Measurements from ENCODE around the gene NMT2.

The NMT2 gene

DNA sequence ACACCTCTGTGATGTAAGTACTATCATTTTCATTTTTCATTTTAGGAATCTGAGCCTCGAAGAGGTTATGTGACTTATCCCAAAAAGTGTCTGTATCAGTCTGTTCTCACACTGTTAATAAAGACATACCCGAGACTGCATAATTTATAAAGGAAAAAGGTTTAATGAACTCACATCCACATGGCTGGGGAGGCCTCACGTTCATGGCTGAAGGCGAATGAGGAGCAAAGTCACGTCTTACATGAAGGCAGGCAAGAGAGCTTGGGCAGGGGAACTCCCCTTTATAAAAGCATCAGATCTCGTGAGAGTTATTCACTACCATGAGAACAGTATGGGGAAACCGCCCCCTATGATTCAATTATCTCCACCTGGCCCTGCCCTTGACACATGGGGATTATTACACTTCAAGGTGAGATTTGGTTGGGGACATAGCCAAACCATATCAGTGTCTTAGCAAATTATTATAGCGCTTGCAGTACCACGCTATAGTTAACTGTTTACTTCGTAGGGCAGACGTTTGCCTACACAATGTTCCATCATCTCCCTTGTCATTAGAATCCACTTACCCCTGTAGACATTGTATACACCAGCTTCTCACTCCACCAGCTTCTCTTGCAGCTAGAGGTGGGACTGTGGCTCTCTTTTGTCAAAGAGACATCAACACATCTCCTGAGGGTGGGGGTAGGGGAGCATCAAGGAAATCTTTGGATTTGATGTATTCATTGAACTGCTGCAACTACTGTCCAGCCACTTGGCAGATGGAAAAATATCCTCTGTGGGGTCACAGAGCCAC lies 15.4 kb upstream of the NMT2 start:
- H3K36me3 Mint-ChIP-seq (ENCODE audit: low read depth) = no peaks in the 10 kb centered on the region
- no peaks in the 10 kb centered on the region for H3K4me1 Mint-ChIP-seq
- no peaks in the 10 kb centered on the region for H3K27me3 Mint-ChIP-seq (ENCODE audit: low read depth, poor library complexity)
- H3K27ac Mint-ChIP-seq = no peak overlapping the region
- TF ChIP-seq, protein P1, sequence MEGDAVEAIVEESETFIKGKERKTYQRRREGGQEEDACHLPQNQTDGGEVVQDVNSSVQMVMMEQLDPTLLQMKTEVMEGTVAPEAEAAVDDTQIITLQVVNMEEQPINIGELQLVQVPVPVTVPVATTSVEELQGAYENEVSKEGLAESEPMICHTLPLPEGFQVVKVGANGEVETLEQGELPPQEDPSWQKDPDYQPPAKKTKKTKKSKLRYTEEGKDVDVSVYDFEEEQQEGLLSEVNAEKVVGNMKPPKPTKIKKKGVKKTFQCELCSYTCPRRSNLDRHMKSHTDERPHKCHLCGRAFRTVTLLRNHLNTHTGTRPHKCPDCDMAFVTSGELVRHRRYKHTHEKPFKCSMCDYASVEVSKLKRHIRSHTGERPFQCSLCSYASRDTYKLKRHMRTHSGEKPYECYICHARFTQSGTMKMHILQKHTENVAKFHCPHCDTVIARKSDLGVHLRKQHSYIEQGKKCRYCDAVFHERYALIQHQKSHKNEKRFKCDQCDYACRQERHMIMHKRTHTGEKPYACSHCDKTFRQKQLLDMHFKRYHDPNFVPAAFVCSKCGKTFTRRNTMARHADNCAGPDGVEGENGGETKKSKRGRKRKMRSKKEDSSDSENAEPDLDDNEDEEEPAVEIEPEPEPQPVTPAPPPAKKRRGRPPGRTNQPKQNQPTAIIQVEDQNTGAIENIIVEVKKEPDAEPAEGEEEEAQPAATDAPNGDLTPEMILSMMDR (IDR thresholded peaks at IDR 0.05) = no peak
- H3K9me3 Mint-ChIP-seq = peaks cover 5% of the 10 kb centered on the region
- no peak for DNase-seq
- no peak overlapping the region for H3K4me3 Mint-ChIP-seq

DNA sequence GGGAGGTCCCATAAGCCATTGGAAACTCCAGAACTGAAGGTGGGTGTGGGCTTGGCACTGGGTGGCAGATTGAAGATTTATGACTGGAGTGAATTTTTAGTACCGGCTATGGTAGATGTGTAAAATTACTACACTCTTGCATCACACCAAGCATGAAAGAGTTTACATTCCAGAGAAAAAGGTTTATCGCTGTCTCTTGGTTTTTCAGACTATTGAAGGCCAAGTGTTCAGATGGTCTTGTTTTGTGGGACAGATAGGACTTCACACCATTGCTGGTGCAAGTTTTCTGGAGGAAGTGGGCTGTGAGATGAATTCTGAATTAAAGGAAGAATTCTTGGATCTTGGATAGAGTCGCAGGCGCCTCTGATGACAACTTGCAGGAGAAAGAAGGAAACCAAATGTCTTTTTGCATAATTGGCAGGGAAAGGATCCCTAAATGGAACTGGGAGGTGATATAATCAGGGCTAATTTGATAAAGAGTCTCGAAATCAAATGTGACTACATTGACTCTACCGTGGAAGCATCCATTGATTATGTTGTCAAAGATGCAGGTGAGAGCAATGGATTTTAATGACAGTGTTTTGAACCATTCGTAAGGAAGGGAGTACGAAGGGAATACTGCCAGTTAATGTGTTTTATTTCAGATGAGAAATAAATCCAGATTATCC lies 14.2 kb upstream of the NMT2 start:
- Mint-ChIP-seq H3K27ac (no peak overlapping the region), H3K4me1 (no peaks in the 10 kb centered on the region), H3K4me3 (no peak overlapping the region), H3K9me3 (peaks cover 5% of the 10 kb centered on the region), H3K36me3 (ENCODE audit: low read depth) (no peaks in the 10 kb centered on the region), H3K27me3 (ENCODE audit: low read depth, poor library complexity) (no peaks in the 10 kb centered on the region)
- DNase-seq = no peak
- TF ChIP-seq, protein P1 (IDR thresholded peaks at IDR 0.05) = no peak

GRCh38 chr10:15181576-15182156 lies 13.2 kb upstream of the NMT2 start:
- no peak for DNase-seq
- H3K4me3 Mint-ChIP-seq = no peak overlapping the region
- H3K9me3 Mint-ChIP-seq = peaks cover 5% of the 10 kb centered on the region
- TF ChIP-seq, protein P1 (IDR thresholded peaks at IDR 0.05) = no peak
- no peaks in the 10 kb centered on the region for H3K4me1 Mint-ChIP-seq
- H3K36me3 Mint-ChIP-seq (ENCODE audit: low read depth) = no peaks in the 10 kb centered on the region
- no peak overlapping the region for H3K27ac Mint-ChIP-seq
- H3K27me3 Mint-ChIP-seq (ENCODE audit: low read depth, poor library complexity) = no peaks in the 10 kb centered on the region

DNA sequence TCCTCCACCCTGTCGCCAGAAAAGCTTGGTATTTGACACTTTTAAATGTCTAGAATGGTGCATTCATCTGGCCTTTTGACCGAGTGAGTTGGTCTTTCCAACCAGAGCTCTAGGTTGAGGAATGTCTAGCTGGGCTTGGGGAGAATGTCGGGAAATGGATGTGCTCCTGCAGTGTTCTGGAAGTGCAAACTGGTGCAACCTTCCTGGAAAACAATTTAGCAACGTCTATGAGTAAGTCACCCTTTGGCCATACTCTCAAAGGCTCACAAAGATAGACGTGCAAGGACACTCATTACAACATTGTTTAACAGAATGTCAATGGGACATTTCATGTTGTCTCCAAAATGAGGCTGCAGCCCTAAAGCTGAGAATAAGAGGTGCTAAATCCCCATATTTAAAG lies 12.2 kb upstream of the NMT2 start:
- H3K36me3 Mint-ChIP-seq (ENCODE audit: low read depth) = no peaks in the 10 kb centered on the region
- H3K4me3 Mint-ChIP-seq = no peak overlapping the region
- H3K27me3 Mint-ChIP-seq (ENCODE audit: low read depth, poor library complexity) = no peaks in the 10 kb centered on the region
- H3K27ac Mint-ChIP-seq = no peak overlapping the region
- no peak for DNase-seq
- no peaks in the 10 kb centered on the region for H3K9me3 Mint-ChIP-seq
- TF ChIP-seq, protein P1 (IDR thresholded peaks at IDR 0.05) = no peak
- H3K4me1 Mint-ChIP-seq = peaks cover 5% of the 10 kb centered on the region

DNA sequence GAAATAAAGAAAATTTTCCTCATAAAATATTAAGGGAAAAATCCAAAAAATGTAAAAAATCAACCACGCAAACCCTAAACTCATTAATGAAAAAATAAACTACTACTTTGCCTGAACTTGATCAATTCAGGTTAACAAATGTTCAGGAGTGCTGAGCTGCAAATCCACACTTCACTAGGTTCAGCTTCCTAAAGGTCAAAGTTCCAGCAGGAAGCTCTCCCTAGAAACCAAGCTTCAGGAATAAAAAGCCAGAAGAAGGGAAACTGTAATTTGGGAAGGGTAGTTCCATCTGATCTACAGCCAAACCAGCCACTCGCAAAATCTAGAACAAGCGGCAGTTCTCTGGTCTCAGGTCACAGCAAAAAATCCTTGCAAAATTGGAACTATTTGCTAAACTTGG lies 7.8 kb upstream of the NMT2 start:
- peaks cover 7% of the 10 kb centered on the region for H3K27me3 Mint-ChIP-seq (ENCODE audit: low read depth, poor library complexity)
- H3K4me1 Mint-ChIP-seq = peaks cover 6% of the 10 kb centered on the region
- no peak overlapping the region for H3K4me3 Mint-ChIP-seq
- no peaks in the 10 kb centered on the region for H3K36me3 Mint-ChIP-seq (ENCODE audit: low read depth)
- no peaks in the 10 kb centered on the region for H3K9me3 Mint-ChIP-seq
- DNase-seq = no peak
- no peak overlapping the region for H3K27ac Mint-ChIP-seq
- TF ChIP-seq, protein P1 (IDR thresholded peaks at IDR 0.05) = no peak
